HG02840 (cell line): ENCODE measurements around the gene CUEDC2.

Experiments
- ATAC-seq: cut with Tn5 transposase; IDR thresholded peaks from one replicate; pipeline ENCODE4 v1.9.1; 2021; ENCODE audit warnings: mild to moderate bottlenecking, moderate library complexity, moderate number of reproducible peaks; ENCODE audit not compliant: unreplicated experiment, low FRiP score

The CUEDC2 gene

GRCh38 chr10:102412293-102412692 is 20.1 kb downstream of the CUEDC2 start:
- ATAC-seq: no peak

GRCh38 chr10:102411341-102412255 is 20.8 kb downstream of the CUEDC2 start:
- no peak for ATAC-seq

- ATAC-seq: no peak
Observed at GRCh38 chr10:102410429-102411073, 21.8 kb downstream of the CUEDC2 start.

- no peak for ATAC-seq
Observed at GRCh38 chr10:102409604-102410428, 22.6 kb downstream of the CUEDC2 start.

GRCh38 chr10:102408728-102409603 is 23.4 kb downstream of the CUEDC2 start:
- no peak for ATAC-seq

- no peak for ATAC-seq
Observed at GRCh38 chr10:102408131-102408727, 24.1 kb downstream of the CUEDC2 start.

- ATAC-seq: no peak
Observed at GRCh38 chr10:102407425-102408130, 24.8 kb downstream of the CUEDC2 start.

- no peak for ATAC-seq
Observed at GRCh38 chr10:102406815-102407214, 25.6 kb downstream of the CUEDC2 start.

GRCh38 chr10:102405632-102406031 is 26.7 kb downstream of the CUEDC2 start:
- ATAC-seq: no peak

- no peak for ATAC-seq
Observed at GRCh38 chr10:102405108-102405571, 27.2 kb downstream of the CUEDC2 start.

- ATAC-seq: no peak
Observed at GRCh38 chr10:102404361-102405107, 27.8 kb downstream of the CUEDC2 start.

GRCh38 chr10:102403115-102403514 is 29.3 kb downstream of the CUEDC2 start:
- ATAC-seq: no peak

GRCh38 chr10:102402512-102402896 is 29.9 kb downstream of the CUEDC2 start:
- no peak for ATAC-seq

GRCh38 chr10:102401735-102402511 is 30.5 kb downstream of the CUEDC2 start:
- no peak for ATAC-seq

GRCh38 chr10:102401342-102401654 is 31.1 kb downstream of the CUEDC2 start:
- no peak for ATAC-seq

- ATAC-seq: no peak
Observed at GRCh38 chr10:102400598-102401341, 31.6 kb downstream of the CUEDC2 start.

GRCh38 chr10:102400076-102400475 is 32.3 kb downstream of the CUEDC2 start:
- no peak for ATAC-seq
